GM21723 (cell line): Measurements from ENCODE around the gene SPEN.
A peak's percentile ranks its signal among the peaks of the same experiment; 100 is the strongest.
"Not testable (repeated sequence)": the region's sequence is repeated elsewhere in the genome, so short reads cannot be mapped to it uniquely, and the experiment has no call there.

Source experiments
- ATAC-seq: cut with Tn5 transposase; IDR thresholded peaks from one replicate; pipeline ENCODE4 v1.9.1; 2021; ENCODE audit warnings: mild to moderate bottlenecking, moderate library complexity; ENCODE audit not compliant: unreplicated experiment

Gene SPEN

DNA sequence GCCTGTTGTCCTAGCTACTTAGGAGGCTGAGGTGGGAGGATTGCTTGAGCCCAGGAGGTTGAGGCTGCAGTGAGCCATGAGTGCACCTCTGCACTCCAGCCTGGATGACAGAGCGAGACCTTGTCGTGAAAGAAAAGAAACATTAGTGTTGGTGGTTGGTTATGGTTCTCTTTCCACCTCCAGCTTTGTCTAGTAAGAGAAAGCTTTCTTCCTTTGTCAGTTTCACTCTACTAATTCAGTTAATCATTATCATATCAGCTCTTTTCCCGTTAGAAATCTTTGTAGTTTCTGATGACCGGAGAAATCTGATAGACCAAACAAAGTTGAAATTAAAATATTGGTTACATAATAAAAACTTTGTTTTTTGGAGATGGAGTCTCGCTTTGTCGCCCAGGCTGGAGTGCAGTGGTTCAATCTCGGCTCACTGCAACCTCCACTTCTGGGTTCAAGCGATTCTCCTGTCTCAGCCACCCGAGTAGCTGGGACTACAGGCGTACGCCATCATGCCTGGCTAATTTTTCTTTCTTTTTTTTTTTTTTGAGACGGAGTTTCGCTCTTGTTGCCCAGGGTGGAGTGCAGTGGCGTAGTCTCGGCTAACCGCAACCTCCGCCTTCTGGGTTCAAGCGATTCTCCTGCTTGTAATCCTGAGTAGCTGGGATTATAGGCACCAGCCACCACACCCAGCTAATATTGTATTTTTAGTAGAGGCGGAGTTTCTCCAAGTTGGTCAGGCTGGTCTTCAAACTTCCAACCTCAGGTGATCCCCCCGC lies 49.5 kb downstream of the SPEN start:
- ATAC-seq = not testable (repeated sequence)

DNA sequence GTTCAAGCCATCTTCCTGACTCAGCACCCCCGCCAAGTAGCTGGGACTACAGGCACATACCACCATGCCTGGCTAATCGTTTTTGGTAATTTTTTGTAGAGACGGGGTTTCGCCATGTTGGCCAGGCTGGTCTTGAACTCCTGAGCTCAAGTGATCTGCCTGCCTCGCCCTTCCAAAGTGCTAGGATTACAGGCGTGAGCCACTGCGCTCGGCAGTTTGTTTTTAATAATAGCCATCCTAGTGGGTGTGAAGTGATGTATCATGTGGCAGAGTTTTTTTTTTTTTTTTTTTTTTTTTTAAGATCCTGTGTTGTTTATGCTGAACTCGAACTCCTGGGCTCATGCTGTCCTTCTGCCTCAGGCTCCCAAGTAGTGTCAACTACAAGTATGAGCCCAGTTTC lies 51.8 kb downstream of the SPEN start:
- ATAC-seq = no peak

DNA sequence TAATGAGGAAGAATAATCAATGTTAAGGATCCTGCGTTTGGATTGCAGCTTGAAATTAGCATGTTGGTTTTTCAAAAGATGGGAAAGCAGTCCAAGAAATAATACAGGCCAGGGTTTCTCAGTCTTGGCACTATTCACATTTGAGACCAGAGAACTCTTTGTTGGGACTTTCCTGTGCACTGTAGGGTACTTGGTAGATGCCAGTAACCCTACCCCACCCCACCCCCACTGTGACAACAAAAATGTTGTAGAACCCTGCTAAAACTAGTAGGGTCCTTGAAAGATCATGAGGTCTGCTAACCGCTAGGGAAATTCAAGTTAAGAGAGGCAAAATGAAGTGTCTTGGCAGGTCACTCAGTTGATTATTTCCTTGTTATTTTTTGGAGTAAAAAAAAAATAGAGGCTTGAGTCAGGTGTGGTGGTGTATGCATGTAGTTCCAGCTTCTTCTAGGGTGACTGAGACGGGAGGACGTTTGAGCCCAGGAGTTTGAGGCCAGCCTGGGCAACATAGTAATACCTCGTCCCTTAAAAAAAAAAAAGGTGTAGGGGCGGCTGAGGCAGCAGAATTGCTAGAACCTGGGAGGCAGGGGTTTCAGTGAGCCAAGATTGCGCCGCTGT lies 53.3 kb downstream of the SPEN start:
- no peak for ATAC-seq

DNA sequence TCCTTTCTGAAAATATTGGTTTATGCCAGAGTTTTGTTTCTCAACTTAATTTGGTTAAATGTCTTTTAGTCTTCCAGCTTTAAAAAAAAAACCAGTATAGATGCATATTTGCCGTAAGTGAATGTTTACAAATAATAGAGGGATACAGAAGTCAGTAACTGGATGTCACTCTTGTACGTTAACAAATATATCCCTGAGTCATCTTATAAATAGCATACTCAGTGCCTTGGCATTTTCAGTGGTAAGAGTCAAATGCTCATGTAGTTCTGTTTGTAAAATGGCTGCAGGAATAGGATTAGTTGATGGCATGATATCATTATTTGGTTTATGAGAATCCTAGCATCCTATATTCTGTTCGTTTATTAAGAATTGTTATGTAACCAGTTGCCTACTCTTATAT lies 55.4 kb downstream of the SPEN start:
- ATAC-seq = no peak

GRCh38 chr1:15908597-15908996 lies 61.1 kb downstream of the SPEN start:
- no peak for ATAC-seq

DNA sequence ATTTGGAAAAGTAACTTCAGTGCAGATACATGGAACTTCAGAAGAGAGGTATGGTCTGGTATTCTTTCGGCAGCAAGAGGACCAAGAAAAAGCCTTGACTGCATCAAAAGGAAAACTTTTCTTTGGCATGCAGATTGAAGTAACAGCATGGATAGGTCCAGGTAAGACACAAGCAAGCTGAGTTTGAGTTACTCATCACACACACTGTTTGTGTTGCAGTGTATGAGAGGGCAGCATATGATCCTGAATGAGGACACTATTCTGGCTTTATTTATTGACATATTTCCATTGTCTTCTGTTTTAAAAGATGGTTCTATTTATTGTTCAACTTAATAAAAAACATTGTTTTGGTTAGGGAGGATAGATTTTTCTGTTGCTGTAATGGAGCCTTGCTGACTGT lies 63.6 kb downstream of the SPEN start:
- ATAC-seq = no peak

- ATAC-seq = no peak
These were observed 64.4 kb downstream of the SPEN start for GRCh38 chr1:15911927-15912326.

GRCh38 chr1:15913607-15914006 lies 66.1 kb downstream of the SPEN start:
- not testable (repeated sequence) for ATAC-seq

GRCh38 chr1:15915991-15916390 lies 68.5 kb downstream of the SPEN start:
- ATAC-seq = no peak

DNA sequence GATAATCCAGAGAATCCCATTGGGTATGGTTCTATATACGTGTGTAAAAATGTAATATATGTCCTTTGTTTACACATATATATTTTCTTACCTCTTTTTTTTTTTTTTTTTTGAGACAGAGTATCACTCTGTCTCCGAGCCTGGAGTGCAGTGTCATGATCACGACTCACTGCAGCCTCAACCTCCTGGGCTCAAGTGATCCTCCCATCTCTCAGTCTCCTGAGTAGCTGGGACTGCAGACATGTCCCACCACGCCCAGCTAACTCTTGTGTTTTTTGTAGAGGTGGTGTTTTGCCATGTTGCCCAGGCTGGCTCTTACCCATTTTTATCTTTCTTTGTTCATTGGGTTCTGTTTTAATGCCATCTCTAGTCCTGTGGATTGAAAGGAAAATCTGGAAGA lies 68.9 kb downstream of the SPEN start:
- ATAC-seq = no peak

GRCh38 chr1:15916916-15917315 lies 69.4 kb downstream of the SPEN start:
- ATAC-seq = no peak

GRCh38 chr1:15918962-15919715 lies 71.6 kb downstream of the SPEN start:
- peak; percentile 72 for ATAC-seq

GRCh38 chr1:15923241-15923640 lies 75.7 kb downstream of the SPEN start:
- no peak for ATAC-seq

DNA sequence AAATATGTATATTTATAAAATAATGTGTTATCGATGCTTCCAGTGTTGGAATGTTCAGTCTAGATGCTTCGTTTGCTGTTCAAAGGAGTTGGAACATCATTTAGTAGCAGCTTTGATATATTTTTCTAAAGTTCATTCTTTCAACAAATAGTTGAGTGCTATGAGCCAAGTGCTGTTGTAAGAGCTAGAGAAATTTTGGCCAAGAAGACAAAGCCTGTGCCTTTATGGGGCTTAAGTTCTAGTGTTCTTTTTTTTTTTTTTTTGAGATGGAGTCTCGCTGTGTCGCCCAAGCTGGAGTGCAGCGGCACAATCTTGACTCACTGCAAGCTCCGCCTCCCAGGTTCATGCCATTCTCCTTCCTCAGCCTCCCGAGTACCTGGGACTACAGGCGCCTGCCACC lies 78.9 kb downstream of the SPEN start:
- ATAC-seq = not testable (repeated sequence)

GRCh38 chr1:15928971-15929965 lies 81.8 kb downstream of the SPEN start:
- ATAC-seq = no peak

GRCh38 chr1:15931401-15931800 lies 83.9 kb downstream of the SPEN start:
- no peak for ATAC-seq

GRCh38 chr1:15931884-15932283 lies 84.4 kb downstream of the SPEN start:
- no peak for ATAC-seq

DNA sequence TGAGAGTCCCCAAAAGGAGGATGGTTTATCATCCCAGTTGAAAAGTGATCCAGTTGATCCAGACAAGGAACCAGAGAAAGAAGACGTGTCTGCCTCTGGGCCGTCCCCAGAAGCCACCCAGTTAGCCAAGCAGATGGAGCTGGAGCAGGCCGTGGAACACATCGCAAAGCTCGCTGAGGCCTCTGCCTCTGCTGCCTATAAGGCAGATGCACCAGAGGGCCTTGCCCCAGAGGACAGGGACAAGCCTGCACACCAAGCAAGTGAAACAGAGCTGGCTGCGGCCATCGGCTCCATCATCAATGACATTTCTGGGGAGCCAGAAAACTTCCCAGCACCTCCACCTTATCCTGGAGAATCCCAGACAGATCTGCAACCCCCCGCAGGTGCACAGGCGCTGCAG lies 85.1 kb downstream of the SPEN start:
- ATAC-seq = no peak

- ATAC-seq = no peak
These were observed 86.2 kb downstream of the SPEN start for GRCh38 chr1:15933684-15934083.

DNA sequence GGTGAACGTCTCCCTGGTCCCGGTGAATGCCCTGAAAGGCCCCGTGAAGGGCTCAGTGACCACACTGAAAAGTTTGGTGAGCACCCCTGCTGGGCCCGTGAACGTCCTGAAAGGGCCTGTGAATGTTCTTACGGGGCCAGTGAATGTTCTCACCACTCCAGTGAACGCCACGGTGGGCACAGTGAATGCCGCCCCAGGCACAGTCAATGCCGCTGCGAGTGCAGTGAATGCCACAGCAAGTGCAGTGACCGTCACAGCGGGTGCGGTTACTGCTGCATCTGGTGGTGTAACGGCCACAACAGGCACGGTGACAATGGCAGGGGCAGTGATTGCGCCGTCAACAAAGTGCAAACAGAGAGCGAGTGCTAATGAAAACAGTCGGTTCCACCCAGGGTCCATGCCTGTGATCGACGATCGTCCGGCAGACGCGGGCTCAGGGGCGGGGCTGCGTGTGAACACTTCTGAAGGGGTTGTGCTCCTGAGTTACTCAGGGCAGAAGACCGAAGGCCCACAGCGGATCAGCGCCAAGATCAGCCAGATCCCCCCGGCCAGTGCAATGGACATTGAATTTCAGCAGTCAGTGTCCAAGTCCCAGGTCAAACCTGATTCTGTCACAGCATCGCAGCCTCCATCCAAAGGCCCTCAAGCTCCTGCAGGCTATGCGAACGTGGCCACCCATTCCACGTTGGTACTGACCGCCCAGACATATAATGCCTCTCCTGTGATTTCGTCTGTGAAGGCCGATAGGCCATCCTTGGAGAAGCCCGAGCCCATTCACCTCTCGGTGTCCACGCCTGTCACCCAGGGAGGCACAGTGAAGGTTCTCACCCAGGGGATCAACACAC lies 86.9 kb downstream of the SPEN start:
- no peak for ATAC-seq
